HEK293T (cell line): ENCODE data around the gene GPD1.

Experiments
- CTCF ChIA-PET: fragments of 350-600 bp; formaldehyde crosslinking; extraction: SDS; loops from one replicate; lab custom pipeline; 2021; ENCODE audit warnings: antibody characterized with exemption, inconsistent platforms; lab: Yijun Ruan, JAX
- POLR2A ChIA-PET: fragments of 350-600 bp; formaldehyde crosslinking; extraction: SDS; loops from one replicate; lab custom pipeline; 2020; ENCODE audit warnings: antibody characterized with exemption, inconsistent platforms; lab: Yijun Ruan, JAX
- DNase-seq: peaks from one replicate; pipeline ENCODE4 v3.0.0; 2012; ENCODE audit warnings: mixed read lengths; ENCODE audit errors: extremely low spot score
- ARNT ChIP-seq: fragments of 450-650 bp; IDR thresholded peaks from 2 replicates; pipeline ENCODE4 v1.6.1; 2017; ENCODE audit warnings: mild to moderate bottlenecking
- BHLHE40 ChIP-seq: fragments of 450-650 bp; IDR thresholded peaks from 2 replicates; pipeline ENCODE4 v1.6.1; 2016; ENCODE audit warnings: mild to moderate bottlenecking, moderate library complexity, borderline replicate concordance
- CTBP1 ChIP-seq: fragments of 450-650 bp; IDR thresholded peaks from 2 replicates; pipeline ENCODE4 v1.6.1; 2016; ENCODE audit warnings: borderline replicate concordance
- ELF4 ChIP-seq: fragments of 450-650 bp; IDR thresholded peaks from 2 replicates; pipeline ENCODE4 v1.6.1; 2017; ENCODE audit warnings: antibody characterized with exemption
- FOXA1 ChIP-seq: fragments of 450-650 bp; IDR thresholded peaks from 2 replicates; pipeline ENCODE4 v1.6.1; 2016; ENCODE audit warnings: mild to moderate bottlenecking
- FOXK2 ChIP-seq: fragments of 450-650 bp; IDR thresholded peaks from 2 replicates; pipeline ENCODE4 v1.6.1; 2016; ENCODE audit warnings: mild to moderate bottlenecking
- FOXM1 ChIP-seq: fragments of 450-650 bp; IDR thresholded peaks from 2 replicates; pipeline ENCODE4 v1.6.1; 2017; ENCODE audit warnings: mild to moderate bottlenecking, borderline replicate concordance
- HDGF ChIP-seq: fragments of 450-650 bp; IDR thresholded peaks from 2 replicates; pipeline ENCODE4 v1.6.1; 2017; ENCODE audit warnings: antibody characterized with exemption, borderline replicate concordance
- L3MBTL2 ChIP-seq: fragments of 450-650 bp; conservative IDR thresholded peaks from 2 replicates; pipeline ENCODE4 v1.6.1; 2016; ENCODE audit warnings: mild to moderate bottlenecking
- LEF1 ChIP-seq: fragments of 450-650 bp; IDR thresholded peaks from 2 replicates; pipeline ENCODE4 v1.6.1; 2017; ENCODE audit warnings: mild to moderate bottlenecking, borderline replicate concordance
- NFRKB ChIP-seq: fragments of 450-650 bp; IDR thresholded peaks from 2 replicates; pipeline ENCODE4 v1.6.1; 2016; ENCODE audit warnings: mild to moderate bottlenecking, moderate library complexity
- PKNOX1 ChIP-seq: fragments of 450-650 bp; IDR thresholded peaks from 2 replicates; pipeline ENCODE4 v1.6.1; 2016
- SP1 ChIP-seq: fragments of 450-650 bp; IDR thresholded peaks from 2 replicates; pipeline ENCODE4 v1.6.1; 2017
- SUZ12 ChIP-seq: fragments of 450-650 bp; IDR thresholded peaks from 2 replicates; pipeline ENCODE4 v1.6.1; 2016; ENCODE audit warnings: mild to moderate bottlenecking
- TARDBP ChIP-seq: fragments of 450-650 bp; IDR thresholded peaks from 2 replicates; pipeline ENCODE4 v1.6.1; 2016
- ZNF384 ChIP-seq: fragments of 450-650 bp; IDR thresholded peaks from 2 replicates; pipeline ENCODE4 v1.6.1; 2016

GPD1 gene

GRCh38 chr12:50117057-50117622 lies 13.3 kb downstream of the GPD1 start:
- CTCF ChIA-PET = no interaction called here
- TF ChIP-seq TARDBP (no peak), SP1 (no peak), CTBP1 (no peak), LEF1 (no peak), BHLHE40 (no peak), SUZ12 (no peak), ZNF384 (no peak), FOXA1 (no peak), ARNT (no peak), PKNOX1 (no peak), NFRKB (no peak), ELF4 (no peak), FOXM1 (no peak), FOXK2 (no peak)
- no peak for DNase-seq
- POLR2A ChIA-PET = interaction anchor here (1.2 to 1.7 kb wide), 2 partner anchors 32 to 50 kb away, joined by 7 to 8 read pairs; partner anchors contain the start of genes CERS5 and SMARCD1

DNA sequence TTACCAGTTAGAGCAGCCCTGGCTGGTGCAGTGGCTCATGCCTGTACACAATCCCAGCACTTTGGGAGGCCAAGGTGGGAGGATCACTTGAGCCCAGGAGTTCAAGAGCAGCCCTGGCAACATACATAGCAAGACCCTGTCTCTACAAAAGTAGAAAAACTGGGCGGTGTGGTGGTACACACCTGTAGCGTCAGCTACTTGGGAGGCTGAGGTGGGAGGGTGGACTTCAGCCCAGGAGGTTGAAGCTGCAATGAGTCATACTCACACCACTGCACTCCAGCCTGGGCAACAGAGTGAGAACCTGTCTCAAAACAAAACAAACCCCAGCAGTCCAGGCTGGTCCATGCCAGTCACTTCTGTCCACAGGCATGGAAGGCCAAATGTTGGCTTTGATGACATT lies 15.6 kb downstream of the GPD1 start:
- ChIA-PET CTCF (no interaction called here), POLR2A (no interaction called here)
- no peak for DNase-seq
- TF ChIP-seq SP1 = no peak
- TF ChIP-seq LEF1 = no peak
- TF ChIP-seq TARDBP = no peak

- DNase-seq = no peak
- ChIA-PET POLR2A (interaction anchor here (1.3 to 3.2 kb wide), 2 partner anchors 9 to 36 kb away, joined by 3 to 12 read pairs; partner anchors contain the start of gene COX14), CTCF (interaction anchor here (0.6 to 0.9 kb wide), 2 partner anchors 8 to 12 kb away, joined by 4 read pairs; partner anchors contain the start of gene COX14)
- TF ChIP-seq FOXA1 = no peak
- no peak for TF ChIP-seq HDGF
- TF ChIP-seq FOXM1 = no peak
- no peak for TF ChIP-seq CTBP1
These were observed 16.7 kb downstream of the GPD1 start for GRCh38 chr12:50120521-50120920.

DNA sequence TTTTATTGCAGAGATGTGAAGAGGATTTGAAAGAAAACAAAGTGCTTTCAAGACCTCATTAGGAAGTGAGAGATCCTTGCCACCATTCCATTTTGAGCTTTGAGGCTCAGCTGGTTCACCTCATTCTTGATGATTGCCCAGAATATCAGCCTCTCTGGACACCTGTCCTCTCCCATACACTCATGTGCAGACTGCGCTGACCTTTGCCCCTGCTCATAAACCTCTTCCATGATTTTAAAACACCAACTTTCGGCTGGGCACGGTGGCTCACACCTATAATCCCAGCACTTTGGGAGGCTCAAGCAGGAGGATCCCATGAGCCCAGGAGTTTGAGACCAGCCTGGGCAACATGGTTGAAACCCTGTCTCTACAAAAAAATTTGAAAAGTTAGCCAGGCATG lies 17.1 kb downstream of the GPD1 start:
- ChIA-PET CTCF (interaction anchor here (0.9 kb wide), 1 partner anchor 12 kb away, joined by 4 read pairs; no protein-coding TSS in a partner anchor), POLR2A (interaction anchor here (1.3 to 3.2 kb wide), 2 partner anchors 10 to 36 kb away, joined by 3 to 12 read pairs; partner anchors contain the start of gene COX14)
- TF ChIP-seq LEF1 (no peak), SUZ12 (no peak), FOXM1 (no peak), ELF4 (no peak), BHLHE40 (no peak), CTBP1 (no peak), HDGF (no peak), NFRKB (no peak), ARNT (no peak), FOXA1 (no peak), FOXK2 (no peak), PKNOX1 (no peak), L3MBTL2 (no peak), ZNF384 (no peak), TARDBP (no peak)
- no peak for DNase-seq

- POLR2A ChIA-PET = interaction anchor here (3.2 kb wide), 1 partner anchor 11 kb away, joined by 12 read pairs; the partner anchor contains the start of gene COX14
- TF ChIP-seq TARDBP = no peak
- no peak for TF ChIP-seq FOXK2
- no peak for TF ChIP-seq ARNT
- no peak for TF ChIP-seq FOXA1
- TF ChIP-seq PKNOX1 = no peak
- TF ChIP-seq BHLHE40 = no peak
- TF ChIP-seq CTBP1 = no peak
- TF ChIP-seq SP1 = no peak
- TF ChIP-seq HDGF = no peak
- TF ChIP-seq ELF4 = no peak
- no peak for TF ChIP-seq FOXM1
- no peak for TF ChIP-seq NFRKB
- no peak for TF ChIP-seq LEF1
- CTCF ChIA-PET = no interaction called here
- no peak for DNase-seq
These were observed 17.8 kb downstream of the GPD1 start for GRCh38 chr12:50121641-50122040.

DNA sequence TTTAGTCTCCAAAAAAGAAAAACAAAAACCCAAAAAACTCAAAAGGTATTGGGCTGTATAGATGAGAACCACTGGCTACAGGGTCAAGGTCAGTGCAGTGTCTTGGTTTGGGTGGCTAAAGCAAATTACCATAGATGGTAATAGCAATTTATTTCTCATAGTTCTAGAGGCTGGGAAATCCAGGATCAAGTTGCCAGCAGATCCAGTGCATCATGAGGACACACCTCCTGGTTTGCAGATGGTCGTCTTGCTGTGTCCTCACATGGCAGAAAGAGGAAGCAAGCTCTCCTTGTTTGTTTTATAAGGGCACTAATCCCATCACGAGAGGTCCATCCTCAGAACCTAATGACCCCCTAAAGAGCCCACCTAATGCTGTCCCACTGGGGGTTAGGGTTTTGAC lies 19.4 kb downstream of the GPD1 start:
- CTCF ChIA-PET = interaction anchor here (1.0 kb wide), 1 partner anchor 9 kb away, joined by 3 read pairs; no protein-coding TSS in a partner anchor
- no peak for DNase-seq
- TF ChIP-seq FOXA1 = no peak
- TF ChIP-seq HDGF = no peak
- TF ChIP-seq ZNF384 = no peak
- no peak for TF ChIP-seq TARDBP
- no peak for TF ChIP-seq FOXM1
- TF ChIP-seq LEF1 = no peak
- TF ChIP-seq ARNT = no peak
- no peak for TF ChIP-seq SP1
- no peak for TF ChIP-seq L3MBTL2
- no peak for TF ChIP-seq SUZ12
- no peak for TF ChIP-seq CTBP1
- TF ChIP-seq BHLHE40 = no peak
- TF ChIP-seq FOXK2 = no peak
- TF ChIP-seq ELF4 = no peak
- POLR2A ChIA-PET = interaction anchor here (3.2 kb wide), 1 partner anchor 12 kb away, joined by 12 read pairs; the partner anchor contains the start of gene COX14
